ENCODE data around the gene VMAC.
A peak's percentile ranks its signal among the peaks of the same experiment; 100 is the strongest.

Gene VMAC

DNA sequence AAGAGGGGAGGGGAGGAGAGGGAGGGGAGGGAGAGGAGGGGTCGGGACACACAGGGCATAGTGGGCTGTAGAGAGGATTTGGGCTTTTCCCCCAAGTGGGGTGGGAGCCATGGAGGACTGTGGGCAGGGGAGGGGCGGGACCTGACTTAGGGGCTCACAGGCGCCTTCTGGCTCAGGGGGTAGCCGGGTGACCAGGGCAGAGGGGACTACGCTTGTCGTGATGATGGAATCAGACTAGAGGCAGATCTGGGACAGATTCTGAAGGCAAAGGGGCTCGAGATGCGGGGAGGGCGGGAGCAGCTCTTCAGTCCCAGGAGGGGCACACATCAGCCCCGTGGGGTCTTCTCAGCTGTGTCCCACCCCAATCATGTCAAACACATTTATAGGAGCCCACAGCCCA is 14.6 kb upstream of the VMAC start:
- H3K4me3 ChIP-seq (ENCODE audit: low read depth, low read length), result no peak overlapping the region
- no peak for TF ChIP-seq CTCF (IDR thresholded peaks at IDR 0.05; ENCODE audit: low read depth, low read length)
- in situ Hi-C loops (cut with HindIII; ENCODE audit: low sequenced_read_pairs), result no loop called here
- no peak for DNase-seq (ENCODE audit: low read depth, low spot score)

- no peak for TF ChIP-seq CTCF (IDR thresholded peaks at IDR 0.05; ENCODE audit: low read depth, low read length)
- no peak for DNase-seq (ENCODE audit: low read depth, low spot score)
- in situ Hi-C loops (cut with HindIII; ENCODE audit: low sequenced_read_pairs), result no loop called here
- no peak overlapping the region for H3K4me3 ChIP-seq (ENCODE audit: low read depth, low read length)
Measured at GRCh38 chr19:5891572-5891937, 13.1 kb upstream of the VMAC start.

DNA sequence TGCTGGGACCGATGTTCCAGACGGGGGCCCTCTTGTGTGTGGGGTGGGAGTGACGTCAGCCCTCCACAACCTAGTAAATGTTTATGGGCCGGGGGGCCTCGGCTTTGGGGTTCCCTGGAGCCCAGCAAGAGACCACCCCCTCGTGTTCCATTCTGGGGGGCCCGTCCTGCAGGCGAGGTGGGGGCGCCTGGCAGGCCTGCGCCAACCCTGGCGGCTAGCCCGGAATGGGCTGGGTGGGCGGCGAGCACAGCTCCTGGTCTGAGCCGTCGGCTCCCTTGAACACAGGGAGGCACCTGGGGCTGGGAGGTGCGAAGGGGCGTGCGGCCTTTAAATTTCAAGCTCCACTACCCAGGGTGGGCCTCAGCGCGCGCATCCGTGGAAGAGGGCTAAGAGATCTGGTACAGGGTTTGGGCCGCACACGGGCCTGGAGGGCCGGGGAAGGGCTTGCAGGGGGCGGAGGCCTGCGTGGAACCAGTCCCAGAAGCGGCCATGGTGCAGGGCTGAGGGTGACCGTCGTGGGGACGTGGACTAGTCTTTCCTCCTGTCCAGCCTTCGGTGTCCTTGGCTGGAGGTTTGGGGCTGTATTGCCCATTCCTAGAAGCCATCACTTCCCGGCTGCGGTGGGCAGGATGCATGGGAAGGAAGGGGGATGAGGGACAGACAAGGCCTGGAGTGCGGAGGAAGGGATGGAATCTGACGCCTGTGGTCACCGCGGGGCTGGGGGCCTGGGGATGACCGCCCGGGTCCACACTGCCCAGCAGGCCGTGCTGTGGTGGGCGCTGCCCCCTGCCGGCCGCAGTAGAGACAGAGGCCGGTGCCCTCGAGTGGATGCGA is 12.5 kb upstream of the VMAC start:
- peak; percentile 37 for DNase-seq (ENCODE audit: low read depth, low spot score)
- H3K4me3 ChIP-seq (ENCODE audit: low read depth, low read length), result no peak overlapping the region
- in situ Hi-C loops (cut with HindIII; ENCODE audit: low sequenced_read_pairs), result no loop called here
- TF ChIP-seq CTCF (IDR thresholded peaks at IDR 0.05; ENCODE audit: low read depth, low read length), result peak; percentile 78

GRCh38 chr19:5892772-5893275 is 11.8 kb upstream of the VMAC start:
- no peak overlapping the region for H3K4me3 ChIP-seq (ENCODE audit: low read depth, low read length)
- TF ChIP-seq CTCF (IDR thresholded peaks at IDR 0.05; ENCODE audit: low read depth, low read length), result no peak
- DNase-seq (ENCODE audit: low read depth, low spot score), result no peak
- in situ Hi-C loops (cut with HindIII; ENCODE audit: low sequenced_read_pairs), result no loop called here

- H3K4me3 ChIP-seq (ENCODE audit: low read depth, low read length), result no peak overlapping the region
- no peak for DNase-seq (ENCODE audit: low read depth, low spot score)
- TF ChIP-seq CTCF (IDR thresholded peaks at IDR 0.05; ENCODE audit: low read depth, low read length), result no peak
- in situ Hi-C loops (cut with HindIII; ENCODE audit: low sequenced_read_pairs), result no loop called here
Measured at GRCh38 chr19:5893296-5893903, 11.3 kb upstream of the VMAC start.

GRCh38 chr19:5893907-5894703 is 10.6 kb upstream of the VMAC start:
- no peak overlapping the region for H3K4me3 ChIP-seq (ENCODE audit: low read depth, low read length)
- TF ChIP-seq CTCF (IDR thresholded peaks at IDR 0.05; ENCODE audit: low read depth, low read length), result no peak
- no peak for DNase-seq (ENCODE audit: low read depth, low spot score)
- in situ Hi-C loops (cut with HindIII; ENCODE audit: low sequenced_read_pairs), result no loop called here
